Ascending aorta (tissue), 2 donors: Measurements from ENCODE around the gene SMG1. TPM values are rescaled to one million over a fixed set of nuclear protein-coding genes. Genes with fewer than 3 reads are reported as not detected.

Experiments used
- DNase-seq, 2 donors: peaks; one replicate each; pipeline ENCODE4 v3.0.0-alpha.2; 2019; ENCODE audit warnings: low spot score in 2 of 2
- H3K27ac ChIP-seq, 2 donors: fragments of 200-600 bp; sonication (generic); one replicate each; pipeline ENCODE4 v1.5.1; 2016 to 2017; ENCODE audit warnings: mild to moderate bottlenecking in 1 of 2
- H3K27me3 ChIP-seq: fragments of 200-600 bp; sonication (generic); one replicate; pipeline ENCODE4 v1.5.1; 2017
- H3K36me3 ChIP-seq, 2 donors: fragments of 200-600 bp; sonication (generic); one replicate each; pipeline ENCODE4 v1.5.1; 2016
- H3K4me1 ChIP-seq, 2 donors: fragments of 200-600 bp; sonication (generic); one replicate each; pipeline ENCODE4 v1.5.1; 2016 to 2017; ENCODE audit warnings: mild to moderate bottlenecking in 1 of 2
- H3K4me3 ChIP-seq, 2 donors: fragments of 200-600 bp; sonication (generic); one replicate each; pipeline ENCODE4 v1.5.1; 2016 to 2017; ENCODE audit warnings: mild to moderate bottlenecking in 1 of 2
- H3K9me3 ChIP-seq, 2 donors: fragments of 200-600 bp; sonication (generic); one replicate each; pipeline ENCODE4 v1.5.1; 2016
- CTCF ChIP-seq, 3 experiments: fragments of 200-600 bp in 2 of 3; fragments of 450-650 bp in 1 of 3; sonication (generic) in 2 of 3; IDR thresholded peaks; one replicate each; pipeline ENCODE4 v1.5.1; 2016 to 2019; ENCODE audit warnings: antibody characterized with exemption in 3 of 3, mild to moderate bottlenecking in 1 of 3, moderate library complexity in 1 of 3
- intact Hi-C: fragments of 100-400 bp; cut with DNase I; formaldehyde crosslinking; loops from one replicate; pipeline ENCODE4 v1.15.1; 2023
- total RNA-seq: library from RNA; depleted of rRNA; stranded (reverse); fragments of >200 nt; gene quantifications from one replicate; pipeline ENCODE4 v1.1.0, GENCODE V29; 2016

SMG1 gene
- total RNA-seq, 1 donor from 2014 or later: 48.3 TPM

GRCh38 chr16:18800293-18800692, 125.9 kb downstream of the SMG1 start:
- Histone ChIP-seq H3K4me3 (peak overlapping the region; percentile 86 to 97), H3K36me3 (peaks cover 9 to 16% of the 10 kb centered on the region in 2 donors), H3K27me3 (no peaks in the 10 kb centered on the region), H3K4me1 (peaks cover 3 to 21% of the 10 kb centered on the region in 2 donors), H3K27ac (peak overlapping the region; percentile 91 to 96), H3K9me3 (no peaks in the 10 kb centered on the region)
- no peak for DNase-seq
- intact Hi-C loops: loop anchor here (2.0 to 10.0 kb wide), 4 partner anchors 167 to 755 kb away; partner anchors contain the start of genes CCP110, GDE1 and VPS35L
- no peak for TF ChIP-seq CTCF (IDR thresholded peaks at IDR 0.05)

GRCh38 chr16:18799500-18799899, 126.7 kb downstream of the SMG1 start:
- H3K27me3 ChIP-seq: no peaks in the 10 kb centered on the region
- DNase-seq: no peak
- H3K36me3 ChIP-seq: peaks cover 15 to 24% of the 10 kb centered on the region in 2 donors
- peaks cover 3 to 20% of the 10 kb centered on the region in 2 donors for H3K4me1 ChIP-seq
- H3K27ac ChIP-seq: no peak overlapping the region
- no peak for TF ChIP-seq CTCF (IDR thresholded peaks at IDR 0.05)
- intact Hi-C loops: loop anchor here (10.0 kb wide), 1 partner anchor 1465 kb away; no protein-coding TSS in a partner anchor
- peak overlapping the region; percentile 86 to 97 for H3K4me3 ChIP-seq
- H3K9me3 ChIP-seq: no peaks in the 10 kb centered on the region

- peaks cover 32 to 42% of the 10 kb centered on the region in 2 donors for H3K36me3 ChIP-seq
- no peak for TF ChIP-seq CTCF (IDR thresholded peaks at IDR 0.05)
- intact Hi-C loops: loop anchor here (10.0 kb wide), 1 partner anchor 1463 kb away; no protein-coding TSS in a partner anchor
Measured at GRCh38 chr16:18797746-18798145, 128.5 kb downstream of the SMG1 start.

GRCh38 chr16:18796377-18796776, 129.8 kb downstream of the SMG1 start:
- H3K4me3 ChIP-seq: no peak overlapping the region
- no peaks in the 10 kb centered on the region for H3K27me3 ChIP-seq
- H3K27ac ChIP-seq: no peak overlapping the region
- no peak for TF ChIP-seq CTCF (IDR thresholded peaks at IDR 0.05)
- no peaks in the 10 kb centered on the region for H3K9me3 ChIP-seq
- DNase-seq: no peak
- peaks cover 42 to 49% of the 10 kb centered on the region in 2 donors for H3K36me3 ChIP-seq
- peaks cover 3 to 9% of the 10 kb centered on the region in 2 donors for H3K4me1 ChIP-seq
- intact Hi-C loops: loop anchor here (10.0 kb wide), 1 partner anchor 1462 kb away; no protein-coding TSS in a partner anchor

More at GRCh38 chr16:18797746-18798145, 128.5 kb downstream of the SMG1 start:
- Histone ChIP-seq H3K4me1 (peaks cover 3 to 15% of the 10 kb centered on the region in 2 donors), H3K27me3 (no peaks in the 10 kb centered on the region), H3K27ac (no peak overlapping the region), H3K9me3 (no peaks in the 10 kb centered on the region), H3K4me3 (no peak overlapping the region)
- DNase-seq: no peak

- no peak for TF ChIP-seq CTCF (IDR thresholded peaks at IDR 0.05)
- no peak overlapping the region for H3K27ac ChIP-seq
- H3K27me3 ChIP-seq: no peaks in the 10 kb centered on the region
- H3K9me3 ChIP-seq: no peaks in the 10 kb centered on the region
- intact Hi-C loops: loop anchor here (10.0 kb wide), 1 partner anchor 1458 kb away; no protein-coding TSS in a partner anchor
- H3K4me3 ChIP-seq: no peak overlapping the region
- no peak for DNase-seq
- H3K36me3 ChIP-seq: peaks cover 50 to 55% of the 10 kb centered on the region in 2 donors
- peaks cover 6 to 15% of the 10 kb centered on the region in 2 donors for H3K4me1 ChIP-seq
Measured at GRCh38 chr16:18792836-18793433, 133.3 kb downstream of the SMG1 start.
